ENCODE results near the gene FUBP3.

FUBP3 gene, protein sequence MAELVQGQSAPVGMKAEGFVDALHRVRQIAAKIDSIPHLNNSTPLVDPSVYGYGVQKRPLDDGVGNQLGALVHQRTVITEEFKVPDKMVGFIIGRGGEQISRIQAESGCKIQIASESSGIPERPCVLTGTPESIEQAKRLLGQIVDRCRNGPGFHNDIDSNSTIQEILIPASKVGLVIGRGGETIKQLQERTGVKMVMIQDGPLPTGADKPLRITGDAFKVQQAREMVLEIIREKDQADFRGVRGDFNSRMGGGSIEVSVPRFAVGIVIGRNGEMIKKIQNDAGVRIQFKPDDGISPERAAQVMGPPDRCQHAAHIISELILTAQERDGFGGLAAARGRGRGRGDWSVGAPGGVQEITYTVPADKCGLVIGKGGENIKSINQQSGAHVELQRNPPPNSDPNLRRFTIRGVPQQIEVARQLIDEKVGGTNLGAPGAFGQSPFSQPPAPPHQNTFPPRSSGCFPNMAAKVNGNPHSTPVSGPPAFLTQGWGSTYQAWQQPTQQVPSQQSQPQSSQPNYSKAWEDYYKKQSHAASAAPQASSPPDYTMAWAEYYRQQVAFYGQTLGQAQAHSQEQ

DNA sequence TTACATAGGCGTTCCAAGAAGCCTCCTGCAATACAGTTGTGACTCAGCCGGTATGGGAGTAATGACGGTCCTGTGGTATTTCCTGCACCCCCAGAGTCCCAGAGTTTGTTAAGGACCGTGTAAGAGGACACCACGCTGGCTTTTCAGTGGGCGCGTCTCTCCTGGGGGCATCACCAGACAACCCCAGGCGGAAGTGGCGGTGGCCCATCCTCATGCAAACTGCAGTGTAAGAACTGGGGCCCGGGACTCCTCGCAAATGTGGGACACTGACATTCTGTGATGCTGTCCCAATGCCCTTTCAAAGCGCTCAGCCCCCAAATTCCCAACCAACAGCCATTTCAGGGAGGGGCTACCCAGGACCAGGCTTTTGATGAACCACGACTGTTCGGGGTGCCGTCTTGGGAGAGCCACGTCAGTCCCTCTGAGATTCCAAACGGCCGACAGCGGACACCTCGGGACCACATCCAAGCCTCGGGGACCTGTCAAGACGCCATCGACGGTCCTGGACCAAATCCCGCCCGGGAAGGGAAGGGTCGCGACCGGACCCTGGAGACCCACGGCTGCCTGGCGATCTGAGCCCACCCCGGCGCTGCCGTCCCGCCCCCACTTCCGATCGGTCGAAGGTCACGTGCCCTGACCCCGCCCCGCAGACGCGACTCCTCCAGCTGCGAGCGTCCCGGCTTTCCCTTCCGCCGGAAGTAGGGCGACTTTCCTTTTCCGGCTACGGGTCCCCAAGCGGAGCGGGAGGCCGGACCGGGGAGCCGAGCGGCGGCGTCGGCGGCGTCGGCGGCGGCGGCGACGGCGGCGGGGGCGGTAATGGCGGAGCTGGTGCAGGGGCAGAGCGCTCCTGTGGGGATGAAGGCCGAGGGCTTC lies at the start of gene FUBP3:
Gene FUBP3 (plus strand): TSS at position 713 of the 873 bp plus-strand sequence. CDS start 104 bp downstream, at position 817.
- TF ChIP-seq GATA2 (IDR thresholded peaks at IDR 0.05; ENCODE audit: low read depth, low read length) (no peak), GATA3 (IDR thresholded peaks at IDR 0.05; ENCODE audit: low read depth, low read length) (no peak)

DNA sequence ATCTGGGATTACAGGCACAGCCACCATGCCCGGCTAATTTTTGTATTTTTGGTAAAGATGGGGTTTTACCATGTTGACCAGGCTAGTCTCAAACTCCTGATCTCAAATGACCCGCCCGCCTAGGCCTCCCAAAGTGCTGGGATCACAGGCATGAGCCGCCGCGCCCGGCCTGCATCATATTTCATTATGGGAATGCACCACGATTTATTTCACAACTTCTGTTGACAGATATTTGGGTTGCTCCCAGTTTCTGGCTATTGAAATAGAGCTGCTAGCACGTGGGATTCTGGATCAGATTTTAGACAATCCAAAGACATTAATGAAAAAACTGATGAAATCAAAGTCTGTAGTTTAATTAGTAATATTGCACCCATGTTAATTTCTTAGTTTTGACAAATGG lies 48.4 kb upstream of the FUBP3 start:
- no peak for TF ChIP-seq GATA2 (IDR thresholded peaks at IDR 0.05; ENCODE audit: low read depth, low read length)
- TF ChIP-seq GATA3 (IDR thresholded peaks at IDR 0.05; ENCODE audit: low read depth, low read length), result no peak

DNA sequence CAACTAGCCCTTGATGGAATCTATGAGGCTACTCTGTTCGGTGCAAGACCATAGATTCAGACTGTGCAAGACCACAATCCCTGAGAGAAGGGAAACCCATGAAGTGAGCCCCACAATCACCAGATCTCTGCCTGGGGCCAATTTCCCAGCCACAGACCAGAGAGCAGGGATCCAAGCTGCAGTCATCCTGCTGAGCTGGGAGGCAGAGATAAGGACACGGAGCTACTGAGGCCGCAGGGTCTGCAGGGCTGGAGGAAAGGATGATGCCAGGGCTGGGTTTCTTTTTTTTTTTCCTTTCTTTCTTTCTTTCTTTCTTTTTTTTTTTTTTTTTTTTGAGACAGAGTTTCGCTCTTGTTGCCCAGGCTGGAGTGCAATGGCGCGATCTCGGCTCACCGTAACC lies 47.7 kb upstream of the FUBP3 start:
- peak; percentile 86 for TF ChIP-seq GATA2 (IDR thresholded peaks at IDR 0.05; ENCODE audit: low read depth, low read length)
- TF ChIP-seq GATA3 (IDR thresholded peaks at IDR 0.05; ENCODE audit: low read depth, low read length), result no peak

DNA sequence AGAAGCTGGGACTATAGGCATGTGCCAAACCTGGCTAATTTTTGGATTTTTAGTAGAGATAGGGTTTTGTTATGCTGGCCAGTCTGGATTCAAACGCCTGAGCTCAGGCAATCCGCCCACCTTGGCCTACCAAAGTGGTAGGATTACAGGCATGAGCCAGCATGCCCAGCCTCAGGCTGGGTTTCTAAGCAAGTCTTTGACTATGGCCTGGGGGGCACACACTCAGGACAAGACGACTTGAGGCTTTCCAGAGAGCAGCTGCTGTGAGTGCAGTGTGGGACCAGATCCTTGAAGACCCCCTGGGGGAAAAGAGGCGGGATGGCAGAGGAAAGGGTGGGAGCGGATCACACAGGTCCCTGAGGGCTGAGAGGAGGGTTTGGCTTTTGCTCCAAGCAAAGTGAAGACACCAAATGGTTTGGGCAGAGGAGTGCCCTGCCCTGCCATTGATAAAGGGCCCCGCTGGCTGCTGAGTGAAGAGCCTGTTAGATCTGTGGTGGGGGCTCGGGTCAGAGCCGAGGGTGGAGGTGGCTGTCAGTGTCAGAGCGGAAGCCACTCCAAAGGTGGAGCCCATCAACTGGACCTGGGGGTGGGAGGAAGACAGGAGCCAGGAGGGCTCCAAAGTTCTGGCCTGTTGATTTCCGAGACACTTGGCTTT lies 46.8 kb upstream of the FUBP3 start:
- TF ChIP-seq GATA3 (IDR thresholded peaks at IDR 0.05; ENCODE audit: low read depth, low read length) (no peak), GATA2 (IDR thresholded peaks at IDR 0.05; ENCODE audit: low read depth, low read length) (no peak)

DNA sequence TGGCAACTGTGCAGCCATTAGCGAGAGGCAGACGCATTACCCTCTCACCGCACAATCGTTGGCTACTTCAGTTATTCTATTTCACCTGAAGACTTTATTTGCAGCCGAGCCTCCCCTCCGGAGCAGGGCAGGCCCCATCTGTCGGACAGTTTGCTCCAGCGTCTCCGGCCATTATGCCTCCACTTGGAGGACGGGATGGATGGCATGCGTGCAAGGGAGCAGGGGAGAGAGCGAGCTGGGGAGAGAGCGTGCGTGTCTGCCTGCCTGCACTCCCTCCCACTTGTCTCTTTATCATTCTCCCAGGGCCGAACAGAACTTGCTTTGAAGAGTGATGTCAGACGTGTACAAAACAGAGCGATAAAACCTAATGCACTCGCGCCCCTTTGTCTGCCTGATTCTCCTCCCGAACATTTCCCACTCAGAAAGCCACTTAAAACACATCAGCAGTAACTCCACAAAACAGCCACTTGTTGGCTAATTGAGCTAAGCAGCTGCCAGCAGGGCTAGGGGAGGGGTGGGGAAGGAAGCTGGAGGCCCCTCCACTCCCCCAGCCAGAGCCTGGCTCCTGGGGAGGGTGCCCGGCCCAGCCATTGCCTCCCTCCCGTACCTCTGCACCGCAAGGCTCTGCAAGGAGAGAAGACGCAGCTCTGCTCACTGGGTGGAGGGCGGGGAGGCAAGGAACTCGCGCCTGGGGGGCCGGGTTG lies 43.4 kb upstream of the FUBP3 start:
- TF ChIP-seq GATA3 (IDR thresholded peaks at IDR 0.05; ENCODE audit: low read depth, low read length) (no peak), GATA2 (IDR thresholded peaks at IDR 0.05; ENCODE audit: low read depth, low read length) (no peak)

DNA sequence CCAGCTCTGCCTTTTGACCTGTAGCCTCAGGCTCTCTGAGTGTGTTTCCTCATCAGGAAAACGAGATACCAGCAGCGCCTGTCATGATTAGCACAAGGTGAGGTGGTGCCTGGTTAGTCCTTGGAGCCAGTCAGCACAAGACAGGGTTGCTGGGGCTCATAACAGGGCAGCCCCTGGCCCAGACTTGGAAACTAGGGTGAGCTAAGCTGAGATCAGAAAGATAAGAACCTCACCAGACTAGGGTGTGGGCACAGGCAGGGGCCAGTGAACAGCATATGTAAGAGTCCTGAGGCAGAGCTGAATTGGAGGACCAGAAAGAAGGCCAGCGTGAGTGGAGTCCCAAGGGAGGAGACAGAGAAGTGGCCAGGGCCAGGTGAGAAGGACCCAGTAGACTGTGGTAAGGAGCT lies 42.7 kb upstream of the FUBP3 start:
- TF ChIP-seq GATA2 (IDR thresholded peaks at IDR 0.05; ENCODE audit: low read depth, low read length), result peak; percentile 47
- no peak for TF ChIP-seq GATA3 (IDR thresholded peaks at IDR 0.05; ENCODE audit: low read depth, low read length)

DNA sequence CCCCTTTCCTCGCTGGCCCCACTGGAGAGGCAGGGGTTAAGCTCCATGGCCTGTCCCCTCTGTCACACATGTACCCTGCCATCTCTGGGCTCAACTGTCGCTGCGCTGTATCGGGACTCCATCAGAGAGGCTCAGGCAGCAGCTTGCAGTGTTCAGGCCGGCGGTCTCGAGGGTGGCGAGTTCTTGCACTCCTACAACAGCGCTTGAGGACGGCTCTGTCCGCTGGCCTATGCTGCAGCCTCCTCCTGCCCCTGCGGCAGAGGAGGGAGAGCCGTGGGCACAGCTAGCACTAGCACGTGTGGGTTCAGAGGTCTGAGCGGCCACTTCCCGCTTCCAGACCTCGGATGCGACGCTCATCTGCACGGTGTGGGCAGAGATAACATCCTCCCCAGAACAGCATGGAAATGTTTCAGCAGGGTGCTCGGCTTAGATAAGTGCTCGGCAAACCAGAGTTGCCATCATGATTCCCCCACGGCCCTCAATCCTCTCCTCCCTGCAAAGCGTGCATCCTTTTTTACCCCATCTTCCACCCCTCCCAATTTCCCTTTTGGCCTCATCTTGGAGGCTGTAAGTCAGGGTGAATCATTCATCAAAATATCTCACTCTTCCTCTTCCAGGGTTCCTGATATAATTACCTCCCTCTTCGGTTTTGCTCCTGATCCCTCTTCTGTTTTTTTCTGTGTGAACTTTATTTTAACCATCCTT lies 41.9 kb upstream of the FUBP3 start:
- TF ChIP-seq GATA2 (IDR thresholded peaks at IDR 0.05; ENCODE audit: low read depth, low read length) (peak; percentile 73; the same call in 1 of the 2 replicates), GATA3 (IDR thresholded peaks at IDR 0.05; ENCODE audit: low read depth, low read length) (no peak)

DNA sequence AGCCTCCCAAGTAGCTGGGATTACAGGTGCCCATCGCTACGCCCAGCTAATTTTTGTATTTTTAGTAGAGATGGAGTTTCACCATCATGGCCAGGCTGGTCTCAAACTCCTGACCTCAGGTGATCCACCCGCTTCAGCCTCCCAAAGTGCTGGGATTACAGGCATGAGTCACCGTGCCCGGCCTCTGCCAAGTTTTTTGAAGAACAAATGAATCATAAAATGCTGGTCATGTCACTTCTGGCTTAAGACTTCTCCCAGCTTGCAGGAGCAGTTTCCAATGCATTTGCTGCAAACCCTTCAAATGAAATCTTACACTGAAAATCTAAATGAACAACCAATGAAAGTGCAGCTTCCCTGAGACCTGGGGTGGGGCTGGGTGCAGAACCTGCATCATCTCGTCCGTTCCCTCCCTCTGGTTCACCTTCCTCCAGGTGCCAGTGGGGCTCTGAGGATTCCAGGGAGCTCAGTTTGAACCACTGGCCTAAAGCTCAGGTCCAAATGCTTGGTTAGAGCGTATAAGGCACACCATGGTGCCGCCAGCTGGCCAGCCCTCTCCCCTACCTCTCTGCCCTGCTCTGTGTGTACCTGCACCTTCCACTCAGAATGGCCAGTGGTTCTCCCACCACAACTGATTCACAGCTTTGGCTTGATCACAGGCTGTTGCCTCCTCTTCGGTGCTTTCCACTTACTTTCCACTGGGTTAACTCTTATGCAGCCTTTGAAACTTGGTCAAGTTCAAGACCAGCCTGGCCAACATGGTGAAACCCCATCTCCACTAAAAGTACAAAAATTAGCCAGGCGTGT lies 39.8 kb upstream of the FUBP3 start:
- no peak for TF ChIP-seq GATA2 (IDR thresholded peaks at IDR 0.05; ENCODE audit: low read depth, low read length)

DNA sequence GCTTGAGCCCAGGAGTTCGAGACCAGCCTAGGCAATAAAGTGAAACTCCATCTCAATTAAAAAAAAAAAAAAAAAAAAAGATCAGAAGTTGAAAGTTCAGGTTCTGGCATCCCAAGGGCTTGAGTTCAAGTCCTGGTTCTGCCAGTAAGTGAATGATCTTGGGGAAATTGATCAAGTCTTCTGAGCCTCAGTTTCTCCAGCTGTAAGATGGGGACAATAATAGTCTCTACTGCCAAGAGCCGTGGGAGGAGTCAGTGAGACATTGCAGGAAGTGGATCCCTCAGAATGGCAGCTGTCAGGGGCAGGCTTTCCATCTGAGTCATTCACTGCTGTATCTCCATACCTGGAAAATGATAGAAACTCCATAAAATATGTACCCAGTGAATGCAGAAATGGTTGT lies 37.8 kb upstream of the FUBP3 start:
- TF ChIP-seq GATA2 (IDR thresholded peaks at IDR 0.05; ENCODE audit: low read depth, low read length), result no peak
- TF ChIP-seq GATA3 (IDR thresholded peaks at IDR 0.05; ENCODE audit: low read depth, low read length), result no peak

DNA sequence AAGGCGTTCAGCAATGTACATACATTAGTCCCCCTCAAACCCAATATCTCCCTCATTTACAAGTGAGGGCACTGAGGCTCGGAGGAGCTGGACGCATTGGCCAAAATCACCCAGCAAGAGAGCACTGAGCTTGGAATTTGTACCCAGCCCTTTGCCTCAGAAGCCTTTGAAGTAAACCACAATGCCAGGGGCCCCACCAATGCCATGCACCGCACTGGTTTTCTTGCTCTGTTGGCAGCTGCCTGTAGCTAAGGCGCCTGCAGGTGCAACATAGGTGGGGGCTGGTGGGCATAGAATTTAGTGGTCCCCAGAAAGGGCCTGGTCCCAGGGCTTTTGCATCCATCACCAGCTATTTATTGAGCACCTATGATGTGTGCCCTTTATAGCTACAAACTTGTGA lies 37.3 kb upstream of the FUBP3 start:
- TF ChIP-seq GATA3 (IDR thresholded peaks at IDR 0.05; ENCODE audit: low read depth, low read length) (no peak), GATA2 (IDR thresholded peaks at IDR 0.05; ENCODE audit: low read depth, low read length) (no peak)

DNA sequence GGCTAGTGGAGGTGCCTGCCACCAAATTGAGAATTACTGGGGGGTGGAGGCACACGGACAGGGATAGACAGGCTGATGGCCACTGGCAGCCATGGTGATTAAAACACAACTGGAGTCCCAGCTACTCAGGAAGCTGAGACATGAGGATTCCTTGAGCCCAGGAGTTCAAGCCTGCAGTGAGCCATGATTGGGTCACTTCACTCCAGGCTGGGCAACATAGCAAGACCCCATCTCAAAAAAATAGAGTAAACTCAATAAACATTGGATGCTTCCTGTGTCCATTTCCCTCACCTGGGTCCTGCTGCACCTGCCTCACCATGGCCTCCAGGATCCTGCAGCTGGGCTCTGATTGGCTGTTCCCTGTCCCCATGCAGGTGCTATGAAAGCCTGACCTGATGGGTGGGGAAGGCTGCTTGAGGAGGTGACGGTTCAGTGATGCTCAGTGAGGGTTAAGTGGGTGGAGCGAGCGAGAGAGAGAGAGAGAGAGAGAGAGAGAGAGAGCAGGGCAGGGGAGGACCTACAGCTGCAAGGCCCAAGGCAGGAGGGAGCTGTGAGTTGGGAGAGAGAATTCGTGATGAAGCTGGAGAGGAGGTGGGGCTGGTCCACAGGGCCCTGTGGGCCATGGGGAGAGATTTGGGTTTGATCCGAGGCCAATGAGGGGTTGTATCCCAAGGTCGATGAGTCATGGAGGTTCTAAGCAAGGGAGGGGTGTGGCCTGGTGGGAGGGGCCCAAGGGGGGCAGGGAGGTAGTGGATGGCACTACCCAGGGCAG lies 36.7 kb upstream of the FUBP3 start:
- TF ChIP-seq GATA3 (IDR thresholded peaks at IDR 0.05; ENCODE audit: low read depth, low read length), result no peak
- no peak for TF ChIP-seq GATA2 (IDR thresholded peaks at IDR 0.05; ENCODE audit: low read depth, low read length)
